ENCODE results near the gene LRRC27.

DNA sequence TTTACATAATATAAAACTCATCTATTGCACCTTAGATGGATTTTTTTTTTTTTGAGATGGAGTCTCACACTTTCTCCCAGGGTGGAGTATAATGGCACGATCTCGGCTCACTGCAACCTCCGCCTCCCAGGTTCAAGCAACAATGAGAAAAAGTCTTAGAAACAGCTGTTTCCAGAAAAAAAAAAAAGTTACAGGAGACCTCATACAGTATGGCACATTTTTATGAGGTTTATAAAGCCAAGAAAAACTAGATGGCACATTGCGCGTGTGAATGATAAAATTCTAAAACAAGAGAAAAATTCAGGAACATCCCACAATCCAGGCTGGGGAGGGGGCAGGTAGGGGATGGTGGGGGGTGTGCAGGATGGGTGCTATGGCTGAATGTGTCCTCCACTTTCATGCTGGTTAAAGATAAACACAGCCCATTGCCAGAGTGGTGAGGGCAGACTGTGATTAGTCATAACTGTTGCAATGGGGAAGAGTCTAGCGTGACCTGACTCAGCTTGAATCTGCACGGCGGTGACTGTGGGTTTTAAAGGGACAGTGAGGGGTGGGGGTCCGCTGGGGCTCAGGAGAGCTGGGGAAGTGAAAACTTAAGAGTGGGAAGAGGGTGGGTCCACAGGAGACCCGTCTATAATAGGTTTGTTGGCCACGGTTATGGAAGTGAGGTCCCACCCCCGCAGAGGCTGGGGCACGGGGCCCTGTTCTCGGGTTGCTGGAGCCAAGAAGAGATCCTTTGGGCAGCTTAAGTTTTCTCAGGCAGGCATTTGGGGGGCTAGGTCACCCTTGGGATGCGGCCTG, 11.9 kb upstream of the LRRC27 start:
- TF ChIP-seq POLR2A (IDR thresholded peaks at IDR 0.05) (no peak), EP300 (IDR thresholded peaks at IDR 0.05; ENCODE audit: low read depth) (no peak)

Measured in transverse colon (tissue), 1 donor.